Stimulated activated CD8-positive, alpha-beta memory T cell treated with anti-CD3 and anti-CD28 coated beads, Interleukin-4, amount 100 ng/mL, for 24 hours (primary cell): ENCODE data around the gene C3orf52.

Experiments
- DNase-seq: peaks from one replicate; pipeline ENCODE4 v3.0.0-alpha.2; 2020; ENCODE audit warnings: low read depth

The C3orf52 gene

DNA sequence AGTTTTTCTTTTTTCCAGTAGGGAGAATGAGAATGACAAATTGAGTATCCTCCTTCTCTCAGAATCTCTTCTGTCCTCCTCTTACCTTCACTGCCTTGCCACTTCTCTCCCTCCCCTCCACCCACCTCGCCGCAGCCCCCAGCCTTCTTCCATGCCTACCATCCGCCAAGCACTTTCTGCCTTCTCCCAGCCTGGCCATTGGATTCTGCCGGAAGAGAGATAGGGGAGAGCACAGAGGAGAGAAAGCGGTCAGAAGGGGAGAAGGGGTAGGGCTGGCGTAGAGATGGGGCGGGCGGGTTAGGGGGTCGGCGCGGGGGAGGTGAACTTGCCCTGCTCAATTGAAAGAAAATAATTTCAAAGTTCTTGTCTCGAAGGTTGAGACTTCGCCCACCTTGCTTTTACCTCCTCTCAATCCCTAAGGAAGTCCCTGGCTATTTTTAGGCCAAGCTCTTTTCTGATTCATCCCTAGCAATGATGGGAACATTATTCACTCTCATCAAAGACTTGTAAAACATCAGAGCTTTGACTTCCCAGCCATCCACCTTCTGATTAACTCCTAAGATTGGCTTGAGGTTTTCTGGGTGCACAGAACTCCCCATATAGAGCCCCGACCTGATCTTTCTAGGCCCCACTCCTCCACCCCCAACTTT, 811 bp downstream of the C3orf52 start:
- DNase-seq = no peak

DNA sequence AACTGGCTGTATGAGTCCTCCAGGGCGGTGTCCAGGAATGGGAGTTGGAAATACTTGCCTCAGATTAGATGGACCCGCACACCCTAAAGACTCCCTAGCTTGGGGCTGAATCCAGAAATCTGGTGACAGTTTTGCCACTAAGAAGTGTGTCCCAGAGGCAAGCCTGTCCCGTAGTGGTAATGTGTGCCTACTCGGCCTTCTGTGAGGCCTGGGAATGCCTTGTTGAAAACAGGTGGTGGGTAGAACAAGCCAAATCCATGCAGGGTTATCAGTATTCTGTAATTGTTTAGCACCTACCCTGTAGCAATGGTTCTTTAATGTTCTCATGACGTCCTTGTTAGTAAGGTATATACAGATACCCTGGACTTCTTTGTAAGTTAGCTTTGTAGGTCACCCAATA, 1.6 kb downstream of the C3orf52 start:
- no peak for DNase-seq

DNA sequence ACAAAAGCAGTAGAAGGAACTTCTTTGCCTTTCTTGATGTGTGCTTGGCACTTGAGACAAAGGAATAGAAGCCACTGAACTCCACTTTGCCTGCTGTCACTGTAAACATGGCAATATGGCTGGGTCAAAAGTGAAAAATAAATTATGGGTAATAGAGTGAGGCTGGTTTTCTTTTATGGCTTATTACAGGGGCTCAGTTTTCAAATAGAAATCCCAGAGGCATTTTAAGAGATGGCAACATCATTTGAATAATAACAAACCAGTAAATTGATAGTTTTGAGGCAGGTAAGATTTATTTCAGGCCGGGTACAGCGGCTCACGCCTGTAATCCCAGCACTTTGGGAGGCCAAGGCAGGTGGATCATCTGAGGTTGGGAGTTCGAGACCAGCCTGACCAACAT, 2.8 kb downstream of the C3orf52 start:
- no peak for DNase-seq

DNA sequence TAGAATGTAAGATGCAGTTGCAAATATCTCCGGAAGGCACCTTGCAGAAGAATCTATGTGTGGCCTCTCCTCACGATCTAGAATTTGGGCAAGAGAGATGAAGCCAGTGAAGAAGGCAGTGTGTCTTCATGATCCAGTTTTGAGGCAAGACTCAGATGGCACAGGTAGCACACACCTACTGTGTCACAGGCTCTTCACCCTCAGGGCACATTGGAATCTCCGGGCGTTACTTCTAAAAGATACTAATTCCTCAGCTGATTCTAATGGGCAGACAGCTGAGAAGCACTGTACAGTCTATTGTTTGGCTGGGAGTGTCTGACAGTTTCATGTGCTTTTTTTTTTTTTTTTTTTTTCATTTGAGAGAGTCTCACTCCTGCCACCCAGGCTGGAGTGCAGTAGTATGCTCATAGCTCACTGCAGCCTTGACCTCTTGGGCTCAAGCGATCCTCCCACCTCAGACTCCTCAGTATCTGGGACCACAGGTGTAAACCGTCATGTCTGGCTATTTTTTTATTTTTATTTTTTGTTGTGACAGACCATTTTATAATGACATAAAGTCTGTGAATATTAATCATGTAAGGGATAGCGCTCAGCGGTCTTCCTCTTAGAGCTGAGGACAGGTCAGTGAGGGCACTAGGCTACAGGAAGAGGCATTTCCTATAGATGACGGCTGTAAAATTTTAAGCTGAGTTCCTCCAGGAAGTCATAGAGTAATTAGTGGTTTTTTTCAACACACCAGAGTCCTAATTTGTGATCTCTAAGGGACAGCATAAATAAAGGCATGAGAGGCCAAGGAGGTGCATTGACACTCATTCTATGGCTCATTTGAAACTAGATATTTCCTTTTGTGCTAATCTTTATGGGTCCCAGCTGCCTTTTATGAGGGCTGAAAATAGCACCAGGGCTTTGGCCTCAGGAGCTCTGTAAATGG, 4.0 kb downstream of the C3orf52 start:
- DNase-seq = no peak

GRCh38 chr3:112090887-112091586, 4.8 kb downstream of the C3orf52 start:
- DNase-seq = no peak

DNA sequence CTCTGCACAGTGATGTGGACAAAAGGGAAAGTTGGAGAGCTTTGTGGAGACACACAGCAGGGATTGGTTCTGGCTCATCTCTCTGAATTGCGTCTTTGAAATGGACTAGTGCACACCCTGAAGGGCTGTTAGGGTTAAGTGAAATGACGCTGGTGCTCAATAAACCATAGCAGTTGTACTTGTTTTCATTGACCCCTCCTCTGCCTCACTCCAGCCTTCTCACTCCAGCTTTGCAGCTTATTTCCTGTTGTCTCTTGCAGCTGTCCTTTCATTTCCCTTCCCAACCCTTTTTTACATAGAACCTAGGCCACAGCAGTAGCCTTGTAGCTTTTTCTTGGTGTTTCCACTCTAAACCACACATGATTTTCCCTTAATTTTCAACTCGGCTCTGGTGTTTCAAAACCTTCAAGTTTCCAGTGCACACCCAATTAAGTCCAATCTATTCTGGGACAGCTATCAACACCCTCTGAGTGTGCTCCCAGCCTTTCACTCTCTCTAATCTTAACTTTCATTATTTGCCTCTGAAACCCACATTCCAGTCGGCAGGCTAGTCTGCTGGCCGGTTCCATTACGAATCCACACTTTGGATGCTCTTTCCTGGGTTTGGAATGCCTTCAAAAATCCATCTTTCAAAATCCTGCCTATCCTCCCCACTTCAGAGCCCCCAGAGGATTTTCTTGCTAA, 6.4 kb downstream of the C3orf52 start:
- DNase-seq = no peak

DNA sequence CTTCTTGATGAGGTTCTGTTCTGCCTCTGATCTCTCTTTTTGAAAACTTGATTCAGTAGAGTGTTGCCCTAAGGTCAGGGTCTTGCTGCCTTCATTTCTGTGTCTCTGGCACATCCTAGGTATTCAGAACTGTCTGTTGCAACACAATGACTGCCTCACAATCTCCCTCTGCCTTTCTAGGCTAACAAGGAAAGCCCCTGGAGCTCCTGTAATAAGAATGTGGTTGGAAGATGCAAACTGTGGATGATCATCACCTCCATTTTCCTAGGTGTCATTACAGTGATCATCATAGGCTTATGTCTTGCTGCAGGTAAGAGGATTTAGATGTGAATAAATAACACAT, 7.0 kb downstream of the C3orf52 start:
- DNase-seq = no peak

GRCh38 chr3:112095731-112096130, 9.5 kb downstream of the C3orf52 start:
- no peak for DNase-seq

- DNase-seq = no peak
Observed at GRCh38 chr3:112096176-112096575, 10.0 kb downstream of the C3orf52 start.

DNA sequence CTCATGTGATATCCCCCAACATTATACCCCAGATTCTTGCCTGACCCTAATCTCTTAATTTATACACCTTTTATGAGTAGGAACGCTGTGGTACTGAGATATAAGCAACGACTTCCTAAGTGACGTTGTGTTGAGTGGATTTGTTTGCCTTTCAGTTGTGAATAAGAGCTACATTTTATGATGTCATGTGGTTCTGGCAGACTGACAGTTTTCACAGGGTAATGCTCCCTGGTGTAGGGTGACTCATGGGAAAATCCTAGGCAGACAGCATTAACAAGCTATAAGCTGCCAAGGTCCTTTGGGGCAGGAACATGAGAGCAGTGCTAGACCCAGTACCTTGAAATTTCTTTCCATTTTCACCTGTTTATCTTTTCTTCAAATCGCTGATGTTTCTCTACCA, 11.2 kb downstream of the C3orf52 start:
- no peak for DNase-seq

DNA sequence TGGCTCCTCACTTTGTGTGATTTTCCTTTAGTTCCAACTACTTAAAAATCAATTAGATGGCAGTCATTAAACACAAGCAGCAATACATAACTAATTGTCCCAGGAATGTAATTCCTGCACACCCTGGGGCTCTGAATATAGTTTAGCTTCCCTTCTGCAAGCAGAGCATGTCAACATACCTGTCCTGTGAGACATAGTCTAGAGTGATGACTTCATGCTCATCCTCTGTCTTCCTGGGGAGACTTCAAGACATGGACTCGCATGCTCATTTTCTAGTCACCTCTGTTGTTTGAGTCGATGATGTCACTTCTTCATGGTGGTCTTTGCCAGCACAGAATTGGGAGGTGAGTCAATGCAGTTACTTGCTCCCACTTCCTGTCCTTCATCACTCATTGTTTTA, 15.7 kb downstream of the C3orf52 start:
- DNase-seq = no peak

- DNase-seq = no peak
Observed at GRCh38 chr3:112104774-112105173, 18.6 kb downstream of the C3orf52 start.

GRCh38 chr3:112109322-112109721, 23.1 kb downstream of the C3orf52 start:
- DNase-seq = no peak

DNA sequence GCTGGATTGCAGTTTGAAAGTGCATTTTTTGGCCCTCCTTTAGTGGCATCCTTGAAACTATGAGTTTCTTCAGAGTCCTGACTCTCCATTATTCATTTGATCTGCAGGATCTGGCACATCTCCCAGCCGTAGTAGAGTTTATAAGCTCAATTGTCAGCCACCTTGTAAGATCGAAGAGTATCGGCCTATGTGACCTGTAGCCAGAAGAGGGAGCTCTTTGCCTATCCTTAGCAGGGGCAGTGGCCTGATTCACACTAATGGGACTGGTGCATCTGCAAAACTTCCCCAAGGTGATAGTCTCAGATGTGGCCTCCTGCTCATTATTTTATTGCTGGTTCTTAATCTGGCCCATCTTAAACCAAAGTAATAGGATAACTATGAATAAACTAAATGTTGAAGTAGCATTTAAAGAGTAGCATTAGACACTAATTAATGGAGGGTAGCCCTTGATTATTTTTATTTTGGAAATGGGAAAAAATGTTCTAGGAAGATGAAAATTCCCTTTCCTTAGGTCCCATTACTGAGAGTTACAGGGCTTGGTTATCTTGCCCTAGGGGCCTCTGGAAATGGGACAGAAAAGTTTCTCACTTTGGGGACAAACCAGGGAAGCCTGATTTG, 25.7 kb downstream of the C3orf52 start:
- DNase-seq = peak; percentile 11

DNA sequence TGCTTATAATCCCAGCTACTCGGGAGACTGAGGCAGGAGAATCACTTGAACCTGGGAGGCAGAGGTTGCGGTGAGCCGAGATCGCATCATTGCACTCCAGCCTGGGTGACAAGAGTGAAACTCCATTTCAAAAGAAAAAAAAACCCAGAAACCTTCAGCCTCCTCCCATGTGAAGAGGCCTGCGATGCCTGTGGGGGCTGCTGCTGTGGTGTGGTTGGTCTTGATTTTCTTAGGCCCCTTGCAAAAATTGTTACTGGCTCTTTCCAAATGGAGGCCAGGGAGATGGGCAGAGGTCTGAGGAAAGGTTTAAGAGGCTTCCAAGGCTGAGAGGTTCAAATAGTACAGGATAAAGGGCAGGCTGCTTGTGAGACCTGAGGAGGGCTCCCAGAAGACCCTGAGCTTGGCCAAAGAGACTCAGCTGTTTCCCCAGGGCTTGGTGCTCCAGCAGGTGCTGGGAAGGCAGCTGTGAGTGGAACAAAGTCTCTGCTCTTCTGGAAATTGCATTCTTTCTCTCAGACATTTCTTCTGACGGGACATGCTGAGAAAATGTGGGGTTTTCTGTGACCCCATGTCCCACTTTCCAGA, 28.5 kb downstream of the C3orf52 start:
- DNase-seq = no peak

- DNase-seq = no peak
Observed at GRCh38 chr3:112115161-112115739, 29.1 kb downstream of the C3orf52 start.

DNA sequence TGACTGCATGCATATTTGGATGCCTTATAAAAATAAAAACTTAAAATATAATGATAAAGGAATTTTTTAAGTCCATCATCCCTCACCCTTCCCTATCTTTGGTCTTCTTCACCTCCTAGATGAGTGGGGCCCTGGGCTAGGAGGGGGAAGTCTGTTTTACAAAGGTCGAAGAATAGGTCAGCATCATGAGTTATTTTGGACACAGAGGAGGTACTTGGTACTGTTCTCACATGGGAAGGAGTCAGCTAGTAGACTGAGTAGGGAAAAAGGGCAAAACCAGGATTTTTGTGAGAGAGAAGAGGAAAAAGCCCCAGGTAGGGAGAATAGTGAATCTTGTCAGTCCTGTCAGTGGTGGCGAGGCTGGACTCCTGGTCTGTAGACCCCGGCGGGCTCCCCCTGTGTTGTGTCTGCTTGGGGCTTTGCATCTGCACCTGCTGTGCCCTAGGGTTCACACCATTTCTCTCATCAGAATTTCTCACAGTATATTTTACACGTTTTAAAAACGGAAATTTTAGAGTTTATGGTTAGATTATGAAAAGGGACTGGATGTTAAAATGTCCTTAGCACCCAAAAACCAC, 29.7 kb downstream of the C3orf52 start:
- no peak for DNase-seq

- no peak for DNase-seq
Observed at GRCh38 chr3:112116748-112117186, 30.6 kb downstream of the C3orf52 start.

DNA sequence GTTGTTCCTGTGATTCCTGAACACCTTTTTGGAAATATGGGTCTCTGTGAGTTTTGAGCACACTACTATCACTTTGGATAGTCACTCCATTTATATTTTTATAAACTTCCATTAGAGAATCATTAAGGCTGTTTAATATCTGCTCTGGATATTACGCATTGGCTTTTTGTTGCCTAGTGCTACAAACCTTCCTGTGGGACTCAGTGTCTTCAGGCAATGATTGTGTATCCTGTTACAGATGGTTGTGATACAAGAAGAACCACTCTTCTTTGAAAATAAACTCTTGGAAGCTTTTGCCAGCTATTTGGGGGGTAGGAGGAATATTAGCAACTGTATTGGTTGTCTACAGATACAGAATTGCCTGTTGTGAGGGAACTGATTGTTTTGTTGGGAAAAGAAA, 31.2 kb downstream of the C3orf52 start:
- no peak for DNase-seq

DNA sequence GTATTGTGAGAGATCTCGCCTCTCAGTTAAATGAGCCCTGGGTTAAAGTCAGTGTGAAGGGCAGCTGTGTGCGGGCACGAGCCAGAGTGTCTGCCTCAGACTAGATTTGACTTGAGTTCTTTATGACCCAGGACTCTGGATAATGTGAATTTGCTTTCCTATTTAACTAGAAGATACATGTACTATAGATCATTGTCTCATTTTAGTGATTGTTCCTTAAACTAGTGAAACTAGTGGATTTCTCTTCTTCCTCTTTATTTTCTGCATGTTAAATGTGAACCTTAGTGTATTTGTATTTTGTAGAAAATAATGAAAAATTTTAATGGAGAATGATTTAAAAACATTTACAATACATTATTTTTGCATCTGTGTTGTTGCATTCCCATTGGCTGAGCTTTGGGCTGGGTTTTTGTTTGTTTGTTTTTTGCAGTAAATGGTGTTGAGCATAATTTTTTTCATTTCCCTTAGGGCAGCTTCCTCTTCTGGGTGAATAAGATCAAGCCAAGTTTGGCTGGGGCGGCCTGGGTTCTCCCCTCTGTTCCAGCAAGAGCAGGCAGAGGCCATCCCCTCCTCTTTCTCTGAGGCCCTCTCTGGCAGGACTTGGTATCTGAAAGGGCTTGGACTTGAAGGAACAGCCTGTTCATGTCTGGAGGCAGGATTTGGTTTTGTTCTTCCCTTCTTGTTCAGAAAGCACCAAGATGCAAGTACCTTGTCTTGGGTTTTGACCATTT, 31.8 kb downstream of the C3orf52 start:
- DNase-seq = no peak
